GM13976 (cell line): ENCODE results near the gene SZT2.

Experiments used
- DNase-seq: peaks from one replicate; pipeline ENCODE4 v3.0.0; 2012; ENCODE audit warnings: low spot score
- in situ Hi-C: fragments of 300-500 bp; cut with MboI; formaldehyde crosslinking; loops from one replicate; pipeline ENCODE4 v1.12.0; 2022; ENCODE audit warnings: low sequenced_read_pairs, mixed read lengths, inconsistent platforms; ENCODE audit not compliant: unreplicated experiment
- TF ChIP-seq, protein P1 (sequence below): IDR thresholded peaks from 2 replicates; pipeline ENCODE4 v1.5.1; 2012; ENCODE audit warnings: borderline replicate concordance, mild to moderate bottlenecking; ENCODE audit not compliant: insufficient read depth; ENCODE audit errors: extremely low read depth, missing control alignments, control extremely low read depth

SZT2 gene

GRCh38 chr1:43389326-43390313, at the start of gene SZT2, which contains the start of gene MED8:
SZT2 (plus strand) TSS chr1:43389899; CDS start chr1:43389969, 70 bp downstream.
MED8 (minus strand) TSS chr1:43389800; CDS start chr1:43389764, 36 bp downstream.
- in situ Hi-C loops, result no loop called here
- DNase-seq, result peak; percentile 97
- TF ChIP-seq, protein P1, sequence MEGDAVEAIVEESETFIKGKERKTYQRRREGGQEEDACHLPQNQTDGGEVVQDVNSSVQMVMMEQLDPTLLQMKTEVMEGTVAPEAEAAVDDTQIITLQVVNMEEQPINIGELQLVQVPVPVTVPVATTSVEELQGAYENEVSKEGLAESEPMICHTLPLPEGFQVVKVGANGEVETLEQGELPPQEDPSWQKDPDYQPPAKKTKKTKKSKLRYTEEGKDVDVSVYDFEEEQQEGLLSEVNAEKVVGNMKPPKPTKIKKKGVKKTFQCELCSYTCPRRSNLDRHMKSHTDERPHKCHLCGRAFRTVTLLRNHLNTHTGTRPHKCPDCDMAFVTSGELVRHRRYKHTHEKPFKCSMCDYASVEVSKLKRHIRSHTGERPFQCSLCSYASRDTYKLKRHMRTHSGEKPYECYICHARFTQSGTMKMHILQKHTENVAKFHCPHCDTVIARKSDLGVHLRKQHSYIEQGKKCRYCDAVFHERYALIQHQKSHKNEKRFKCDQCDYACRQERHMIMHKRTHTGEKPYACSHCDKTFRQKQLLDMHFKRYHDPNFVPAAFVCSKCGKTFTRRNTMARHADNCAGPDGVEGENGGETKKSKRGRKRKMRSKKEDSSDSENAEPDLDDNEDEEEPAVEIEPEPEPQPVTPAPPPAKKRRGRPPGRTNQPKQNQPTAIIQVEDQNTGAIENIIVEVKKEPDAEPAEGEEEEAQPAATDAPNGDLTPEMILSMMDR, result no peak

DNA sequence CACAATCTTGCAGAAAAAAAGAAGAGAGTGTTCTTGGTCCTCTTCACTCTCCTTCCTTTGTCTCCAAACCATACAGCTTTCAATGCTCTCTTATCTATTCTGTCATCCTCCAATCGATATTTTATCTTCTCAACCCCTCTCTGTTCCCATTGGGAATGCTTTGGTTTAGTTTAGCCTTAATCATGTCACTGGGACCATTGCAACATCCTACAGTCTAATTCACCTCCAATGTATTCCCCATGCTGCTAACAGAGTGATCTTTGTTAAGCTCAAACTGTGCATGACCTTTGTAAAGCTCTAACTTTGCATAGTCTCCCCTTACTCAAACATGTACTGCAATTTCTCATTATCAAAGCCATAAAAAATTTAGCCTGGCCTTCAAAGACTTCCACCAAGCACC, 49.1 kb upstream of the SZT2 start:
- in situ Hi-C loops, result no loop called here
- DNase-seq, result no peak
- TF ChIP-seq, protein P1, result no peak

- in situ Hi-C loops, result no loop called here
- TF ChIP-seq, protein P1, result no peak
- DNase-seq, result no peak
Measured at GRCh38 chr1:43344267-43344850, 45.3 kb upstream of the SZT2 start.

DNA sequence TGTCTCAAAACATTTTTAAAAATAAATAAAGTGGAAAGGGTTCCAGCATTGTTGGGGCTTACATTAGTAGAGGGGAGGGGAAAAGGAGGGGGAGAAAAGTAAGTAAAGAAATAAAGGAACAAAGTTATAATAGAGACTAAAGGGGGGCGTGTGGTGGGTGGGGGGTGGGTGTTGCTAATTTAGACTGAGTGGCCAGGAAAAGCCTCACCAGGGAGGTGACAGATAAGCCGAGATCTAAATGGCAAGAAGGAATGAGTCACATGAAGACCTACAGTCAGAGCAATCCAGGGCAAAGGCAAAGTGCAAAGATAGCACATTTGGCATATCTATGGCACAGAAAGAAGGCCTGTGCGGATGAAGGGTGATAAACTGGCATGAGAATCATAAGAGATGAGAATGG, 44.6 kb upstream of the SZT2 start:
- TF ChIP-seq, protein P1, result no peak
- DNase-seq, result no peak
- in situ Hi-C loops, result no loop called here

DNA sequence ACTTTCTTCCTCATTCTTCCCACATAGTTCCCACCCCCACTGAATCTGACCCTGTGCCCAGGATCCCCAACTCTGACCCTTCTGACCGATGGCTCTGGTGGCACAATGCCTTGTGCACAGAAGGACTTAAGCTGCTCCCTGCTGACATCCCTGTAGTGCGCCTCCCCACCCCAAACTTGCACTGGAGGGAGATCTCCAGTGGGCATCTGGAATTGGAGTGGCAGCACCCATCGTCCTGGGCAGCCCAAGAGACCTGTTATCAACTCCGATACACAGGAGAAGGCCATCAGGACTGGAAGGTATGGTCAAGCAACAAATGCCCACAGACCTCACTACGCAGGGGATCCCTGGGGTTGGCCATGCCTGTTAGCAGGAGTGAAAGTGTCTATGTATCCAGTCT, 43.1 kb upstream of the SZT2 start:
- no peak for DNase-seq
- in situ Hi-C loops, result no loop called here
- TF ChIP-seq, protein P1, result no peak

GRCh38 chr1:43348343-43348808, 41.3 kb upstream of the SZT2 start:
- TF ChIP-seq, protein P1, result no peak
- DNase-seq, result no peak
- in situ Hi-C loops, result no loop called here
